ENCODE measurements around the gene HLA-DMA. TPM values are rescaled to one million over a fixed set of nuclear protein-coding genes. Genes with fewer than 3 reads are reported as not detected.
A peak's percentile ranks its signal among the peaks of the same experiment; 100 is the strongest.

HLA-DMA gene
- total and polyA plus RNA-seq, 4 experiments from 2014 or later, result 8.1 to 26.0 (median 9.3) TPM

DNA sequence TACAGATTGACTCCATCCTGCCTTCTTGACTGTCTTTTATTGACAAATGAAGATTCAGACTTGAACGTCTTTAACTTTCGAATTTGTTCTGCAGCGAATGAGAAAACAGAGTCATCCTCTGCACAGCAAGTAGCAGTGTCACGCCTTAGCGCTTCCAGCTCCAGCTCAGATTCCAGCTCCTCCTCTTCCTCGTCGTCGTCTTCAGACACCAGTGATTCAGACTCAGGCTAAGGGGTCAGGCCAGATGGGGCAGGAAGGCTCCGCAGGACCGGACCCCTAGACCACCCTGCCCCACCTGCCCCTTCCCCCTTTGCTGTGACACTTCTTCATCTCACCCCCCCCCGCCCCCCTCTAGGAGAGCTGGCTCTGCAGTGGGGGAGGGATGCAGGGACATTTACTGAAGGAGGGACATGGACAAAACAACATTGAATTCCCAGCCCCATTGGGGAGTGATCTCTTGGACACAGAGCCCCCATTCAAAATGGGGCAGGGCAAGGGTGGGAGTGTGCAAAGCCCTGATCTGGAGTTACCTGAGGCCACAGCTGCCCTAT lies 27.7 kb upstream of the HLA-DMA start:
- POLR2A ChIA-PET (ENCODE audit: partially characterized antibody), result interaction anchor here (0.7 to 24.6 kb wide), 11 partner anchors 12 to 291 kb away, joined by 3 to 698 read pairs (median 4); partner anchors contain the start of genes BRD2, HLA-DMA, HLA-DMB and PSMB8
- H3K9me3 ChIP-seq (ENCODE audit: control insufficient read depth in 1 of 2, low read length in 2 of 2), result no peaks in the 10 kb centered on the region
- DNase-seq, result no peak
- H3K36me3 ChIP-seq (ENCODE audit: insufficient read depth, low read length), result peaks cover 60% of the 10 kb centered on the region
- CTCF ChIA-PET (ENCODE audit: partially characterized antibody), result interaction anchor here (1.9 to 22.2 kb wide), 6 partner anchors 11 to 136 kb away, joined by 4 to 631 read pairs (median 25); partner anchors contain the start of genes BRD2, HLA-DMA and HLA-DMB
- H3K27me3 Mint-ChIP-seq, result no peaks in the 10 kb centered on the region
- no peak overlapping the region for H3K4me3 ChIP-seq (ENCODE audit: low read length in 2 of 2)
- H3K27ac Mint-ChIP-seq, result peak overlapping the region in 3 of 7 donors; percentile 41 to 57 (median 45)
- no peaks in the 10 kb centered on the region for H3K9me3 Mint-ChIP-seq
- H3K4me1 ChIP-seq (ENCODE audit: insufficient read depth, low read length), result peaks cover 42% of the 10 kb centered on the region
- H3K4me3 Mint-ChIP-seq, result no peak overlapping the region
- peaks cover 34 to 64% (median 51%) of the 10 kb centered on the region in 4 donors for H3K4me1 Mint-ChIP-seq
- no peak overlapping the region for H3K27ac ChIP-seq (ENCODE audit: low read depth, low read length)
- intact Hi-C loops (cut with micrococcal nuclease), result no loop called here
- H3K27me3 ChIP-seq (ENCODE audit: insufficient read depth, low read length), result no peaks in the 10 kb centered on the region
- peaks cover 53 to 66% of the 10 kb centered on the region in 2 donors for H3K36me3 Mint-ChIP-seq

DNA sequence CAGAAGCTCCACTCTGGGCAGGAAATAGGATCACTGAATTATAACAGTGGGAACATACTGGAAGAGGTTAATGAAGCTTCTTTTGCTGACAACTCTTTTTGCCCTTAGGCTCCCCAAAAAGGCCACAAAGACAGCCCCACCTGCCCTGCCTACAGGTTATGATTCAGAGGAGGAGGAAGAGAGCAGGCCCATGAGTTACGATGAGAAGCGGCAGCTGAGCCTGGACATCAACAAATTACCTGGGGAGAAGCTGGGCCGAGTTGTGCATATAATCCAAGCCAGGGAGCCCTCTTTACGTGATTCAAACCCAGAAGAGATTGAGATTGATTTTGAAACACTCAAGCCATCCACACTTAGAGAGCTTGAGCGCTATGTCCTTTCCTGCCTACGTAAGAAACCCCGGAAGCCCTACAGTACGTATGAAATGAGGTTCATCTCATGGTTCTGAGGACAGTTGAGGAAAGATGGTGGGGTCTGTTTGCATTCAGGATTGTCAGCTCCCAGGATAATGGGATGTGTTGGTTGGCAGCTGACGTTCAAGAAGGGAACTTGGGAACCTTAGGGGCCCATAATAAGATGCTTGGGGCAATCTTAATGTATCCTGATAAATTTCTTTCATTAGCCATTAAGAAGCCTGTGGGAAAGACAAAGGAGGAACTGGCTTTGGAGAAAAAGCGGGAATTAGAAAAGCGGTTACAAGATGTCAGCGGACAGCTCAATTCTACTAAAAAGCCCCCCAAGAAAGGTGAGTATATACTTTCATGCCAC lies 27.0 kb upstream of the HLA-DMA start:
- Histone ChIP-seq H3K4me3 (ENCODE audit: low read length in 2 of 2) (no peak overlapping the region), H3K27ac (ENCODE audit: low read depth, low read length) (no peak overlapping the region), H3K4me1 (ENCODE audit: insufficient read depth, low read length) (peaks cover 48% of the 10 kb centered on the region), H3K36me3 (ENCODE audit: insufficient read depth, low read length) (peaks cover 66% of the 10 kb centered on the region), H3K9me3 (ENCODE audit: control insufficient read depth in 1 of 2, low read length in 2 of 2) (no peaks in the 10 kb centered on the region), H3K27me3 (ENCODE audit: insufficient read depth, low read length) (no peaks in the 10 kb centered on the region)
- no peak for DNase-seq
- Mint-ChIP-seq H3K36me3 (peaks cover 60 to 71% of the 10 kb centered on the region in 2 donors), H3K27ac (peak overlapping the region in 5 of 7 donors; percentile 36 to 79 (median 53)), H3K27me3 (no peaks in the 10 kb centered on the region), H3K9me3 (no peaks in the 10 kb centered on the region), H3K4me3 (no peak overlapping the region), H3K4me1 (peaks cover 40 to 71% (median 56%) of the 10 kb centered on the region in 4 donors)
- CTCF ChIA-PET (ENCODE audit: partially characterized antibody), result interaction anchor here (0.6 to 22.2 kb wide), 8 partner anchors 10 to 135 kb away, joined by 3 to 631 read pairs (median 14); partner anchors contain the start of genes BRD2, HLA-DMA, HLA-DMB and TAP1
- POLR2A ChIA-PET (ENCODE audit: partially characterized antibody), result interaction anchor here (0.9 to 24.6 kb wide), 9 partner anchors 11 to 292 kb away, joined by 3 to 698 read pairs (median 186); partner anchors contain the start of genes BRD2, HLA-DMA, HLA-DMB and PSMB8
- intact Hi-C loops (cut with micrococcal nuclease), result no loop called here

DNA sequence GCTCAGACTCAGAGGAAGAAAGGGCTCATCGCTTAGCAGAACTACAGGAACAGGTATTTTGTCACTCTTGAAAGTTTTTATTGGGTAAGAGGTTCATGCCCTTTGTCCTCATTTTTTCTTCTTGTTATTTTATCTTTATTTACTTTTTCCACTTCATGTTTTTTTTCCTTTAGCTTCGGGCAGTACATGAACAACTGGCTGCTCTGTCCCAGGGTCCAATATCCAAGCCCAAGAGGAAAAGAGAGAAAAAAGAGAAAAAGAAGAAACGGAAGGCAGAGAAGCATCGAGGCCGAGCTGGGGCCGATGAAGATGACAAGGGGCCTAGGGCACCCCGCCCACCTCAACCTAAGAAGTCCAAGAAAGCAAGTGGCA lies 25.0 kb upstream of the HLA-DMA start:
- POLR2A ChIA-PET (ENCODE audit: partially characterized antibody), result interaction anchor here (0.8 to 24.6 kb wide), 8 partner anchors 9 to 781 kb away, joined by 3 to 698 read pairs (median 368); partner anchors contain the start of genes BRD2, HLA-DMA, HLA-DMB and PSMB8
- H3K36me3 ChIP-seq (ENCODE audit: insufficient read depth, low read length), result peaks cover 73% of the 10 kb centered on the region
- H3K27me3 ChIP-seq (ENCODE audit: insufficient read depth, low read length), result no peaks in the 10 kb centered on the region
- H3K4me3 ChIP-seq (ENCODE audit: low read length in 2 of 2), result no peak overlapping the region
- CTCF ChIA-PET (ENCODE audit: partially characterized antibody), result interaction anchor here (0.8 to 22.2 kb wide), 7 partner anchors 8 to 110 kb away, joined by 3 to 631 read pairs (median 5); partner anchors contain the start of genes HLA-DMA and HLA-DMB
- Mint-ChIP-seq H3K9me3 (peaks cover 0 to 6% (median 0%) of the 10 kb centered on the region in 8 donors), H3K36me3 (peaks cover 75 to 91% of the 10 kb centered on the region in 2 donors), H3K27me3 (no peaks in the 10 kb centered on the region), H3K4me3 (peak overlapping the region in 1 of 8 donors; percentile 1), H3K27ac (peak overlapping the region in 5 of 7 donors; percentile 8 to 100 (median 72)), H3K4me1 (peaks cover 30 to 71% (median 50%) of the 10 kb centered on the region in 4 donors)
- intact Hi-C loops (cut with micrococcal nuclease), result no loop called here
- H3K9me3 ChIP-seq (ENCODE audit: control insufficient read depth in 1 of 2, low read length in 2 of 2), result no peaks in the 10 kb centered on the region
- no peak for DNase-seq
- H3K27ac ChIP-seq (ENCODE audit: low read depth, low read length), result no peak overlapping the region
- H3K4me1 ChIP-seq (ENCODE audit: insufficient read depth, low read length), result peaks cover 47% of the 10 kb centered on the region

DNA sequence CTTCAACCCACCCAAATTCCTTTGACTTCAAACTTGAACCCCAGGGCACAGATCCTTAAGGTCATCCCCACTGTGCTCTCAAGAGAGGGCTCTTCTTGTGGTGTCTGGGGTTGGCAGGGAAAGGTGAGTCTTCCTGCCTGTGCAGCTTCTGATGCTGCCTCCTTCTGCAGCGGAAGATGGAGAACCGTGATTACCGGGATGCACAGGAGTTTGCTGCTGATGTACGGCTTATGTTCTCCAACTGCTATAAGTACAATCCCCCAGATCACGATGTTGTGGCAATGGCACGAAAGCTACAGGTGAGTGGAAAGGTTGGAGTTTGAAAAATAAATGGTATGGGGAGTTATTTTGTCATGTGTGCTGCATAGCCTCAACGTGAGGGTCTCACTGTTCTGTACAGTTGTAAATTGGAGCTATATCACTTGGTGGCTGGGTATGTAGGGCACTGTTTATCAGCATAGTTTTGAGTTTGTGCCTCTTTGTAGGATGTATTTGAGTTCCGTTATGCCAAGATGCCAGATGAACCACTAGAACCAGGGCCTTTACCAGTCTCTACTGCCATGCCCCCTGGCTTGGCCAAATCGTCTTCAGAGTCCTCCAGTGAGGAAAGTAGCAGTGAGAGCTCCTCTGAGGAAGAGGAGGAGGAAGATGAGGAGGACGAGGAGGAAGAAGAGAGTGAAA lies 24.5 kb upstream of the HLA-DMA start:
- H3K4me3 ChIP-seq (ENCODE audit: low read length in 2 of 2), result no peak overlapping the region
- H3K27ac ChIP-seq (ENCODE audit: low read depth, low read length), result no peak overlapping the region
- peaks cover 29 to 72% (median 49%) of the 10 kb centered on the region in 4 donors for H3K4me1 Mint-ChIP-seq
- H3K27me3 Mint-ChIP-seq, result no peaks in the 10 kb centered on the region
- CTCF ChIA-PET (ENCODE audit: partially characterized antibody), result interaction anchor here (0.8 to 22.2 kb wide), 8 partner anchors 8 to 109 kb away, joined by 3 to 631 read pairs (median 5); partner anchors contain the start of genes HLA-DMA and HLA-DMB
- POLR2A ChIA-PET (ENCODE audit: partially characterized antibody), result interaction anchor here (0.8 to 24.6 kb wide), 8 partner anchors 9 to 781 kb away, joined by 3 to 698 read pairs (median 368); partner anchors contain the start of genes BRD2, HLA-DMA, HLA-DMB and PSMB8
- H3K36me3 ChIP-seq (ENCODE audit: insufficient read depth, low read length), result peaks cover 73% of the 10 kb centered on the region
- no peak for DNase-seq
- peak overlapping the region in 6 of 7 donors; percentile 30 to 100 (median 72) for H3K27ac Mint-ChIP-seq
- H3K4me1 ChIP-seq (ENCODE audit: insufficient read depth, low read length), result peaks cover 47% of the 10 kb centered on the region
- H3K36me3 Mint-ChIP-seq, result peaks cover 79 to 96% of the 10 kb centered on the region in 2 donors
- intact Hi-C loops (cut with micrococcal nuclease), result no loop called here
- no peaks in the 10 kb centered on the region for H3K9me3 ChIP-seq (ENCODE audit: control insufficient read depth in 1 of 2, low read length in 2 of 2)
- H3K4me3 Mint-ChIP-seq, result peak overlapping the region in 3 of 8 donors; percentile 1 to 35 (median 1)
- H3K27me3 ChIP-seq (ENCODE audit: insufficient read depth, low read length), result no peaks in the 10 kb centered on the region
- H3K9me3 Mint-ChIP-seq, result peaks cover 0 to 11% (median 0%) of the 10 kb centered on the region in 8 donors

DNA sequence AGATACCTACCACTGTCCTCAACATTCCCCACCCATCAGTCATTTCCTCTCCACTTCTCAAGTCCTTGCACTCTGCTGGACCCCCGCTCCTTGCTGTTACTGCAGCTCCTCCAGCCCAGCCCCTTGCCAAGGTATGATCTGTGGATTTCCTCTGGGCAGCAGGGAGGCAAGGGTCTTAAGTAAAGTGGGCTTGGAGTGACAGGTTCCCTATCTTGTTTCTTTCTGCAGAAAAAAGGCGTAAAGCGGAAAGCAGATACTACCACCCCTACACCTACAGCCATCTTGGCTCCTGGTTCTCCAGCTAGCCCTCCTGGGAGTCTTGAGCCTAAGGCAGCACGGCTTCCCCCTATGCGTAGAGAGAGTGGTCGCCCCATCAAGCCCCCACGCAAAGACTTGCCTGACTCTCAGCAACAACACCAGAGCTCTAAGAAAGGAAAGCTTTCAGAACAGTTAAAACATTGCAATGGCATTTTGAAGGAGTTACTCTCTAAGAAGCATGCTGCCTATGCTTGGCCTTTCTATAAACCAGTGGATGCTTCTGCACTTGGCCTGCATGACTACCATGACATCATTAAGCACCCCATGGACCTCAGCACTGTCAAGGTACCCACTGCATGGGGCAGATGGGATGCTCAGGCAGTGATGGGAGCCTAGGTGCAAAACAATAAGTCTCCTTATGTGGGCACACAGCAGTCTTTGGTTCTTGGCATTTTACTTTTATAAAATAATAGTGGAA lies 23.6 kb upstream of the HLA-DMA start:
- Mint-ChIP-seq H3K27ac (peak overlapping the region in 6 of 7 donors; percentile 60 to 100 (median 74)), H3K36me3 (peaks cover 79 to 98% of the 10 kb centered on the region in 2 donors), H3K4me3 (peak overlapping the region in 5 of 8 donors; percentile 36 to 97 (median 72)), H3K4me1 (peaks cover 26 to 74% (median 44%) of the 10 kb centered on the region in 4 donors), H3K9me3 (peaks cover 0 to 15% (median 0%) of the 10 kb centered on the region in 8 donors), H3K27me3 (no peaks in the 10 kb centered on the region)
- no peak for DNase-seq
- ChIA-PET POLR2A (ENCODE audit: partially characterized antibody) (interaction anchor here (2.6 to 24.6 kb wide), 7 partner anchors 2 to 134 kb away, joined by 7 to 698 read pairs (median 607); partner anchors contain the start of genes BRD2, HLA-DMA, HLA-DMB and PSMB8), CTCF (ENCODE audit: partially characterized antibody) (interaction anchor here (2.1 to 22.2 kb wide), 4 partner anchors 9 to 90 kb away, joined by 5 to 631 read pairs (median 379); partner anchors contain the start of genes HLA-DMA and HLA-DMB)
- H3K4me3 ChIP-seq (ENCODE audit: low read length in 2 of 2), result no peak overlapping the region
- intact Hi-C loops (cut with micrococcal nuclease), result no loop called here
- no peaks in the 10 kb centered on the region for H3K9me3 ChIP-seq (ENCODE audit: control insufficient read depth in 1 of 2, low read length in 2 of 2)
- peaks cover 73% of the 10 kb centered on the region for H3K36me3 ChIP-seq (ENCODE audit: insufficient read depth, low read length)
- H3K27ac ChIP-seq (ENCODE audit: low read depth, low read length), result peak overlapping the region; percentile 40
- H3K27me3 ChIP-seq (ENCODE audit: insufficient read depth, low read length), result no peaks in the 10 kb centered on the region
- H3K4me1 ChIP-seq (ENCODE audit: insufficient read depth, low read length), result peaks cover 47% of the 10 kb centered on the region

DNA sequence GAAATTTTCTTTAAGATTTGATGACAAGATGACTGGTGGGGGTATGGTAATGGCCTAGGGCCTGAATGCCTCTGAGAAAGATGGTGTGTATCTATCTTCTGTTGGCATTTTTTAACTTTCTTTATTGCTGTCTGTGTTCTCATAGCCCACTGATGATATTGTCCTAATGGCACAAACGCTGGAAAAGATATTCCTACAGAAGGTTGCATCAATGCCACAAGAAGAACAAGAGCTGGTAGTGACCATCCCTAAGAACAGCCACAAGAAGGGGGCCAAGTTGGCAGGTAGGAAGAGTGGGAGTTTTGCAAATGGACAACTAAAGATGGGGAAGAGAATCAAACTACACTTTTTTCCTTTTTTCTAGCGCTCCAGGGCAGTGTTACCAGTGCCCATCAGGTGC lies 23.0 kb upstream of the HLA-DMA start:
- peak overlapping the region; percentile 40 for H3K27ac ChIP-seq (ENCODE audit: low read depth, low read length)
- H3K36me3 ChIP-seq (ENCODE audit: insufficient read depth, low read length), result peaks cover 67% of the 10 kb centered on the region
- no peak for DNase-seq
- no peaks in the 10 kb centered on the region for H3K27me3 ChIP-seq (ENCODE audit: insufficient read depth, low read length)
- Mint-ChIP-seq H3K27me3 (no peaks in the 10 kb centered on the region), H3K4me3 (peak overlapping the region; percentile 34 to 99 (median 94)), H3K4me1 (peaks cover 27 to 81% (median 44%) of the 10 kb centered on the region in 4 donors), H3K27ac (peak overlapping the region in 6 of 7 donors; percentile 34 to 100 (median 71)), H3K9me3 (peaks cover 0 to 17% (median 0%) of the 10 kb centered on the region in 8 donors), H3K36me3 (peaks cover 79 to 99% of the 10 kb centered on the region in 2 donors)
- POLR2A ChIA-PET (ENCODE audit: partially characterized antibody), result interaction anchor here (2.6 to 24.6 kb wide), 7 partner anchors 3 to 133 kb away, joined by 7 to 698 read pairs (median 607); partner anchors contain the start of genes BRD2, HLA-DMA, HLA-DMB and PSMB8
- H3K4me3 ChIP-seq (ENCODE audit: low read length in 2 of 2), result no peak overlapping the region
- H3K9me3 ChIP-seq (ENCODE audit: control insufficient read depth in 1 of 2, low read length in 2 of 2), result no peaks in the 10 kb centered on the region
- H3K4me1 ChIP-seq (ENCODE audit: insufficient read depth, low read length), result peaks cover 47% of the 10 kb centered on the region
- intact Hi-C loops (cut with micrococcal nuclease), result no loop called here
- CTCF ChIA-PET (ENCODE audit: partially characterized antibody), result interaction anchor here (1.1 to 22.2 kb wide), 5 partner anchors 10 to 138 kb away, joined by 5 to 631 read pairs (median 221); partner anchors contain the start of genes HLA-DMA, HLA-DMB and TAP2
